GM23248 (cell line): ENCODE results near the gene MACROD2.

Source experiments
- EZH2 ChIP-seq: fragments of 200-600 bp; sonication (generic); IDR thresholded peaks from 2 replicates; pipeline ENCODE4 v1.6.1; 2018; ENCODE audit warnings: antibody characterized with exemption, mild to moderate bottlenecking; ENCODE audit not compliant: insufficient read depth, poor library complexity, severe bottlenecking
- EZH2phosphoT487 ChIP-seq: fragments of 200-600 bp; sonication (generic); IDR thresholded peaks from 2 replicates; pipeline ENCODE4 v1.6.1; 2018; ENCODE audit warnings: antibody characterized with exemption, moderate library complexity, mild to moderate bottlenecking, low read depth; ENCODE audit not compliant: insufficient read depth

DNA sequence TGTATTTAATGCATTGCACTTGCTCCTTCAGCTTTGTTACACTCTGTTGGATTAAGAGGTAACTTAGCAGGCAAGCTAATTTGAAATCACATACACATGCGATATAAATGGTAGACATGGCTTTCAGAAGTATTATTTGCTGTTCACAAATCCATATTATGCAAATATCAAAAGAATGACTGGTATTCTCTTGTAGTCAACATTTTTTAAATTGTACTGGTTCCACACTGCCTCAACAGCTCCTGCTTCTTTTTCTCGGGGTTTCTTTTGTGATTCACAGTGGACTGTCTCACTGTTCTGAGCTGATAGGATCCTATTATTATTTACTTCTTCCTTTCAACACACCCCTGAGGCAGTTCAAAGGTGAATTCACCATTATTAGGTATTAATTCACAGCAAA, 1650.5 kb downstream of the MACROD2 start:
- TF ChIP-seq EZH2 (no peak), EZH2phosphoT487 (no peak)
